ENCODE data around the gene HDAC3. TPM values are rescaled to one million over a fixed set of nuclear protein-coding genes. Genes with fewer than 3 reads are reported as not detected.

HDAC3 gene
- total and polyA plus RNA-seq, 2 donors (not counting 1 experiment from before 2014, with no cell fraction given), result 85.5 to 94.0 TPM

GRCh38 chr5:141681295-141681694 is 44.6 kb upstream of the HDAC3 start:
- TF ChIP-seq CTCF (IDR thresholded peaks at IDR 0.05), result no peak
- TF ChIP-seq EZH2 (IDR thresholded peaks at IDR 0.05; ENCODE audit: borderline replicate concordance, insufficient read depth, low read depth, low read length, poor library complexity, severe bottlenecking), result no peak
- peak overlapping the region; percentile 77 for H3K4me3 Mint-ChIP-seq
- peaks cover 5% of the 10 kb centered on the region for H3K27me3 Mint-ChIP-seq
- H3K9me3 Mint-ChIP-seq (ENCODE audit: insufficient read depth), result no peaks in the 10 kb centered on the region
- ATAC-seq (ENCODE audit: low read depth) (no peak), DNase-seq (no peak)
- POLR2A ChIA-PET, result no interaction called here
- H3K9ac ChIP-seq (ENCODE audit: low read length), result no peak overlapping the region
- no peak overlapping the region for H3K27ac ChIP-seq (ENCODE audit: low read length in 2 of 2)
- H2AFZ ChIP-seq (ENCODE audit: insufficient read depth, low read depth, low read length, poor library complexity, severe bottlenecking), result peak overlapping the region; percentile 91
- intact Hi-C loops (cut with micrococcal nuclease), result no loop called here
- H3K4me1 ChIP-seq (ENCODE audit: control insufficient read depth in 2 of 2, insufficient read depth in 2 of 2, low read length in 2 of 2), result peaks cover 20 to 23% of the 10 kb centered on the region in 2 donors
- H3K27ac Mint-ChIP-seq, result peak overlapping the region; percentile 18
- H3K4me3 ChIP-seq (ENCODE audit: control extremely low read depth in 1 of 5, extremely low read depth in 1 of 5, insufficient read depth in 1 of 5, low read depth in 2 of 5, low read length in 4 of 5), result peak overlapping the region in 2 of 5 experiments; percentile 32 to 41
- 94% methylated on average over 2 of the region's 2 CpGs for WGBS (ENCODE audit: insufficient coverage)
- CTCF ChIA-PET, result interaction anchor here (0.7 to 1.1 kb wide), 4 partner anchors 11 to 280 kb away, joined by 3 to 5 read pairs (median 4); no protein-coding TSS in a partner anchor
- H3K9me3 ChIP-seq (ENCODE audit: control extremely low read depth in 1 of 3, control insufficient read depth in 2 of 3, insufficient read depth in 1 of 3, low read length in 2 of 3), result no peaks in the 10 kb centered on the region
- H3K4me2 ChIP-seq (replicated peaks; ENCODE audit: low read depth, low read length, poor library complexity, severe bottlenecking), result peak overlapping the region; percentile 97
- no peaks in the 10 kb centered on the region for H3K36me3 ChIP-seq (replicated peaks in 1 of 2; ENCODE audit: control extremely low read depth in 1 of 2, control insufficient read depth in 1 of 2, extremely low read depth in 1 of 2, insufficient read depth in 2 of 2, low read length in 1 of 2)
- H3K27me3 ChIP-seq (replicated peaks in 1 of 4; ENCODE audit: control extremely low read depth in 1 of 4, control insufficient read depth in 3 of 4, insufficient read depth in 4 of 4, low read length in 3 of 4), result peaks cover 0 to 18% (median 0%) of the 10 kb centered on the region in 4 experiments
- no peaks in the 10 kb centered on the region for H4K20me1 ChIP-seq (ENCODE audit: control insufficient read depth, insufficient read depth, low read length, poor library complexity, severe bottlenecking)
- peaks cover 20% of the 10 kb centered on the region for H3K4me1 Mint-ChIP-seq
- H3K79me2 ChIP-seq (ENCODE audit: control insufficient read depth, insufficient read depth, low read length), result no peaks in the 10 kb centered on the region

- Histone ChIP-seq H3K9me3 (ENCODE audit: control extremely low read depth in 1 of 3, control insufficient read depth in 2 of 3, insufficient read depth in 1 of 3, low read length in 2 of 3) (no peaks in the 10 kb centered on the region), H3K4me2 (replicated peaks; ENCODE audit: low read depth, low read length, poor library complexity, severe bottlenecking) (no peak overlapping the region), H3K36me3 (replicated peaks in 1 of 2; ENCODE audit: control extremely low read depth in 1 of 2, control insufficient read depth in 1 of 2, extremely low read depth in 1 of 2, insufficient read depth in 2 of 2, low read length in 1 of 2) (no peaks in the 10 kb centered on the region), H2AFZ (ENCODE audit: insufficient read depth, low read depth, low read length, poor library complexity, severe bottlenecking) (no peak overlapping the region), H3K27me3 (replicated peaks in 1 of 4; ENCODE audit: control extremely low read depth in 1 of 4, control insufficient read depth in 3 of 4, insufficient read depth in 4 of 4, low read length in 3 of 4) (peaks cover 0 to 18% (median 0%) of the 10 kb centered on the region in 4 experiments), H3K79me2 (ENCODE audit: control insufficient read depth, insufficient read depth, low read length) (no peaks in the 10 kb centered on the region), H3K9ac (ENCODE audit: low read length) (no peak overlapping the region), H3K4me3 (ENCODE audit: control extremely low read depth in 1 of 5, extremely low read depth in 1 of 5, insufficient read depth in 1 of 5, low read depth in 2 of 5, low read length in 4 of 5) (no peak overlapping the region), H3K27ac (ENCODE audit: low read length in 2 of 2) (no peak overlapping the region), H4K20me1 (ENCODE audit: control insufficient read depth, insufficient read depth, low read length, poor library complexity, severe bottlenecking) (no peaks in the 10 kb centered on the region), H3K4me1 (ENCODE audit: control insufficient read depth in 2 of 2, insufficient read depth in 2 of 2, low read length in 2 of 2) (peaks cover 20 to 23% of the 10 kb centered on the region in 2 donors)
- Mint-ChIP-seq H3K4me3 (peak overlapping the region; percentile 77), H3K4me1 (peaks cover 20% of the 10 kb centered on the region), H3K27me3 (peaks cover 5% of the 10 kb centered on the region), H3K9me3 (ENCODE audit: insufficient read depth) (no peaks in the 10 kb centered on the region), H3K27ac (no peak overlapping the region)
- DNase-seq, result no peak
- 80% methylated on average over 2 of the region's 6 CpGs for WGBS (ENCODE audit: insufficient coverage)
- ChIA-PET CTCF (interaction anchor here (0.7 to 1.1 kb wide), 2 partner anchors 15 to 280 kb away, joined by 3 to 4 read pairs; no protein-coding TSS in a partner anchor), POLR2A (no interaction called here)
- intact Hi-C loops (cut with micrococcal nuclease), result no loop called here
- ATAC-seq (ENCODE audit: low read depth), result no peak
- TF ChIP-seq CTCF (IDR thresholded peaks at IDR 0.05) (no peak), EZH2 (IDR thresholded peaks at IDR 0.05; ENCODE audit: borderline replicate concordance, insufficient read depth, low read depth, low read length, poor library complexity, severe bottlenecking) (no peak)
Observed at GRCh38 chr5:141680751-141681201, 44.1 kb upstream of the HDAC3 start.

Data from B cell (primary cell).